Measurements from ENCODE around the gene ABCD1.

Gene ABCD1

GRCh38 chrX:153731845-153732215, 7.2 kb downstream of the ABCD1 start:
- TF ChIP-seq CTCF (conservative IDR thresholded peaks at IDR 0.05) (no peak), ZFX (IDR thresholded peaks at IDR 0.05) (no peak)

GRCh38 chrX:153732401-153732800, 7.7 kb downstream of the ABCD1 start:
- no peak for TF ChIP-seq CTCF (conservative IDR thresholded peaks at IDR 0.05)
- no peak for TF ChIP-seq ZFX (IDR thresholded peaks at IDR 0.05)
- no peak overlapping the region for H3K27ac ChIP-seq

More at GRCh38 chrX:153731845-153732215, 7.2 kb downstream of the ABCD1 start:
- no peak overlapping the region for H3K27ac ChIP-seq

- no peak overlapping the region for H3K27ac ChIP-seq
- no peak for TF ChIP-seq CTCF (conservative IDR thresholded peaks at IDR 0.05)
- TF ChIP-seq ZFX (IDR thresholded peaks at IDR 0.05) = no peak
These were observed 9.1 kb downstream of the ABCD1 start for GRCh38 chrX:153733651-153734240.

- TF ChIP-seq ZFX (IDR thresholded peaks at IDR 0.05) (no peak), CTCF (conservative IDR thresholded peaks at IDR 0.05) (no peak)
- H3K27ac ChIP-seq = no peak overlapping the region
These were observed 10.2 kb downstream of the ABCD1 start for GRCh38 chrX:153734871-153735270.

- H3K27ac ChIP-seq = no peak overlapping the region
- TF ChIP-seq ZFX (IDR thresholded peaks at IDR 0.05) = no peak
- no peak for TF ChIP-seq CTCF (conservative IDR thresholded peaks at IDR 0.05)
These were observed 10.6 kb downstream of the ABCD1 start for GRCh38 chrX:153735274-153735673.

GRCh38 chrX:153736071-153736820, 11.6 kb downstream of the ABCD1 start:
- TF ChIP-seq CTCF (conservative IDR thresholded peaks at IDR 0.05) = no peak
- H3K27ac ChIP-seq = no peak overlapping the region

- H3K27ac ChIP-seq = no peak overlapping the region
- TF ChIP-seq CTCF (conservative IDR thresholded peaks at IDR 0.05) (no peak), ZFX (IDR thresholded peaks at IDR 0.05) (no peak)
These were observed 12.3 kb downstream of the ABCD1 start for GRCh38 chrX:153736871-153737441.
